Sigmoid colon (tissue), 3 donors: ENCODE measurements around the gene MRPS34.
A peak's percentile ranks its signal among the peaks of the same experiment; 100 is the strongest.

Experiments
- CTCF ChIP-seq, 4 experiments: fragments of 450-650 bp in 3 of 4; fragments of 200-600 bp in 1 of 4; IDR thresholded peaks; one replicate each; pipeline ENCODE4 v1.5.1; 2016 to 2019; ENCODE audit warnings: antibody characterized with exemption in 4 of 4, mild to moderate bottlenecking in 3 of 4, moderate library complexity in 2 of 4
- POLR2A ChIP-seq, 2 donors: fragments of 450-650 bp; IDR thresholded peaks; one replicate each; pipeline ENCODE4 v1.6.1; 2016; ENCODE audit warnings: antibody characterized with exemption in 2 of 2, mild to moderate bottlenecking in 2 of 2, moderate library complexity in 2 of 2

GRCh38 chr16:1781758-1782407 lies 8.9 kb upstream of the MRPS34 start:
- TF ChIP-seq POLR2A (IDR thresholded peaks at IDR 0.05) (no peak), CTCF (IDR thresholded peaks at IDR 0.05) (peak in 1 of 4 experiments; percentile 34)
